Natural killer cell (primary cell): ENCODE data around the gene LRPAP1. TPM values are rescaled to one million over a fixed set of nuclear protein-coding genes. Genes with fewer than 3 reads are reported as not detected.

Experiments
- ATAC-seq, 3 donors: fragments of 150-1000 bp in 2 of 3; fragments of 200-7000 bp in 1 of 3; cut with Tn5 transposase; 1 replicate in 1 of 3; 2 replicates in 2 of 3; pipeline ENCODE4 v1.10.0; 2021; ENCODE audit warnings: mild to moderate bottlenecking in 2 of 3, moderate library complexity in 2 of 3
- DNase-seq, 2 donors: peaks; one replicate each; pipeline versions ENCODE4 v3.0.0 to v3.0.0-alpha.2; 2013 to 2021; ENCODE audit warnings: mixed read lengths in 1 of 2
- H3K27ac ChIP-seq: one replicate; pipeline ENCODE4 v1.5.1; 2013; ENCODE audit warnings: mild to moderate bottlenecking, low read length
- H3K27me3 ChIP-seq: one replicate; pipeline ENCODE4 v1.6.1; 2013; ENCODE audit warnings: low read length; ENCODE audit not compliant: control insufficient read depth, insufficient read depth
- H3K36me3 ChIP-seq: one replicate; pipeline ENCODE4 v1.6.1; 2013; ENCODE audit warnings: low read length; ENCODE audit not compliant: control insufficient read depth, insufficient read depth
- H3K4me1 ChIP-seq: one replicate; pipeline ENCODE4 v1.6.1; 2013; ENCODE audit warnings: low read length; ENCODE audit not compliant: control insufficient read depth, insufficient read depth
- H3K4me3 ChIP-seq: one replicate; pipeline ENCODE4 v1.5.1; 2013; ENCODE audit warnings: low read length
- H3K9me3 ChIP-seq: one replicate; pipeline ENCODE4 v1.6.1; 2013; ENCODE audit warnings: low read length; ENCODE audit not compliant: control insufficient read depth, insufficient read depth
- H3K27ac Mint-ChIP-seq, 2 donors: one replicate each; pipeline ENCODE4 v1.8.0; 2022; ENCODE audit warnings: mild to moderate bottlenecking in 2 of 2, mixed read lengths in 2 of 2, moderate library complexity in 1 of 2
- H3K27me3 Mint-ChIP-seq, 2 donors: one replicate each; pipeline ENCODE4 v1.8.0; 2022; ENCODE audit warnings: low read depth in 2 of 2, mixed read lengths in 2 of 2
- H3K36me3 Mint-ChIP-seq: one replicate; pipeline ENCODE4 v1.8.0; 2022; ENCODE audit warnings: mixed read lengths
- H3K4me1 Mint-ChIP-seq, 2 donors: one replicate each; pipeline ENCODE4 v1.8.0; 2022; ENCODE audit warnings: mixed read lengths in 2 of 2
- H3K4me3 Mint-ChIP-seq: one replicate; pipeline ENCODE4 v1.8.0; 2022; ENCODE audit warnings: mild to moderate bottlenecking, moderate library complexity, mixed read lengths
- H3K9me3 Mint-ChIP-seq, 2 donors: one replicate each; pipeline ENCODE4 v1.8.0; 2022; ENCODE audit warnings: mixed read lengths in 2 of 2
- CTCF ChIP-seq: fragments of 200-600 bp; IDR thresholded peaks from one replicate; pipeline ENCODE4 v1.8.0; 2022; ENCODE audit warnings: antibody characterized with exemption
- WGBS: methylation state at CpG from one replicate; pipeline ENCODE4 v1.1.7; 2013; ENCODE audit warnings: missing lambda C conversion rate; ENCODE audit not compliant: insufficient coverage; 5-methylcytosine and 5-hydroxymethylcytosine counted together
- intact Hi-C: fragments of 100-400 bp; cut with micrococcal nuclease; formaldehyde crosslinking; loops from one replicate; pipeline ENCODE4 v1.14.2; 2022
- total RNA-seq, 4 donors: library from RNA; stranded (reverse); fragments of 120-200 nt in 1 of 4; gene quantifications; one replicate each; pipeline versions ENCODE4 v1.2.3 to v1.2.4, GENCODE V29; 2013 to 2022

Gene LRPAP1
- total RNA-seq, 3 donors from 2014 or later (not counting 1 experiment from before 2014, with no cell fraction given), result 85.4 to 93.4 (median 87.3) TPM

DNA sequence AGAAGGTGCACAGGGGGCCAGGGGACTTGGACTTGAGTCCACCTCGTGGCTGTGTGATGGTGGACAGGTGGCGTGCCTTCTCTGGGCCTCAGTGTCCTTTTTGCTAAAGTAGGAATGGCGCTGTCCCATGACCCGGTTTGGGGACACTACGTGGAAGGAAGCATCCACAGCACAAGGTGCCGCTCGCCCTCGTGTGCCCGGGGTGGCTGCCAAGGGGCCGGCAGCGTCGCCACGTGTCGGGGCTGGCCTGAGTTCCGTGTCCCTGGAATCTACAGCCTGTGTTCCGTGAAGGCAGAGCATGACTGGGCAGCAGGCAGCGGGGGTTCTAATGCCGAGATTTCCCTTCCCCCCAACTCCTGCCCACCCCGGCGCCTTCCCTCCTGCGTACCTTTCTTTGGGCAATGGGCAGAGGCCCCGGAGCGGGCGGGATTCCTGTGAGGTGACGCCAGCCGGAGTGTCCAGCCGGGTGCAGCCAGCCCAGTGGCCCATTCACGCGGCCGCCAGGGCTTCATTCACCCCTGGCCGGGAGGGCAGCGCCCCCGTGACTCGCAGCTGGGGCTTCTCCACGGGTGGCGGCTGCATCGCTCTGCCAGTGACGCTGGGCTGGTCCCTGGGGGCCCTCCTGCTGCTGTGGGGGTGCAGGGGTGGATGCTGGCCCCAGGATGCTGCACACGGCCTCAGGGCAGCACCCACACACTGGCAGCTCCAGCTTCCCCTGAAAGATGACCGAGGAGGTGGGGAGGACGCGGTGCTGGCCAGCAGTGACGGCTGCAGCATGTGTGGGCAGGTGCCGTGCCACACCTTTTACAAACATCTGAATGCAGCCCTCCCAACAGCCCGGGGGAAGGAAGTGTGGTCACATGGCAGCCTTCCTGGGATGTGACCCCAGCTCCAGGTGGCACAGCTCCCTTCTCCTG lies 47.9 kb downstream of the LRPAP1 start:
- Histone ChIP-seq H3K36me3 (no peaks in the 10 kb centered on the region), H3K27me3 (no peaks in the 10 kb centered on the region), H3K9me3 (no peaks in the 10 kb centered on the region), H3K4me1 (peaks cover 72% of the 10 kb centered on the region), H3K27ac (peak overlapping the region; percentile 48), H3K4me3 (peak overlapping the region; percentile 29)
- no peak for TF ChIP-seq CTCF
- 47% methylated on average over 45 of the region's 45 CpGs for WGBS
- Mint-ChIP-seq H3K27ac (peak overlapping the region in 1 of 2 donors; percentile 79), H3K4me1 (peaks cover 29 to 52% of the 10 kb centered on the region in 2 donors), H3K36me3 (no peaks in the 10 kb centered on the region), H3K9me3 (no peaks in the 10 kb centered on the region), H3K4me3 (peak overlapping the region; percentile 93), H3K27me3 (peaks cover 0 to 3% of the 10 kb centered on the region in 2 donors)
- intact Hi-C loops, result no loop called here
- ATAC-seq (peak in 1 of 3 donors; percentile 10), DNase-seq (no peak)

GRCh38 chr4:3483471-3483921 lies 48.7 kb downstream of the LRPAP1 start:
- 67% methylated on average over 23 of the region's 23 CpGs for WGBS
- DNase-seq (no peak), ATAC-seq (no peak)
- H3K4me3 ChIP-seq, result no peak overlapping the region
- H3K27me3 Mint-ChIP-seq, result peaks cover 0 to 3% of the 10 kb centered on the region in 2 donors
- H3K4me1 Mint-ChIP-seq, result peaks cover 22 to 44% of the 10 kb centered on the region in 2 donors
- H3K36me3 ChIP-seq, result no peaks in the 10 kb centered on the region
- peak overlapping the region; percentile 48 for H3K27ac ChIP-seq
- no peaks in the 10 kb centered on the region for H3K36me3 Mint-ChIP-seq
- TF ChIP-seq CTCF, result no peak
- no peak overlapping the region for H3K4me3 Mint-ChIP-seq
- no peaks in the 10 kb centered on the region for H3K9me3 Mint-ChIP-seq
- H3K27me3 ChIP-seq, result no peaks in the 10 kb centered on the region
- intact Hi-C loops, result no loop called here
- no peaks in the 10 kb centered on the region for H3K9me3 ChIP-seq
- H3K4me1 ChIP-seq, result peaks cover 64% of the 10 kb centered on the region
- no peak overlapping the region for H3K27ac Mint-ChIP-seq

DNA sequence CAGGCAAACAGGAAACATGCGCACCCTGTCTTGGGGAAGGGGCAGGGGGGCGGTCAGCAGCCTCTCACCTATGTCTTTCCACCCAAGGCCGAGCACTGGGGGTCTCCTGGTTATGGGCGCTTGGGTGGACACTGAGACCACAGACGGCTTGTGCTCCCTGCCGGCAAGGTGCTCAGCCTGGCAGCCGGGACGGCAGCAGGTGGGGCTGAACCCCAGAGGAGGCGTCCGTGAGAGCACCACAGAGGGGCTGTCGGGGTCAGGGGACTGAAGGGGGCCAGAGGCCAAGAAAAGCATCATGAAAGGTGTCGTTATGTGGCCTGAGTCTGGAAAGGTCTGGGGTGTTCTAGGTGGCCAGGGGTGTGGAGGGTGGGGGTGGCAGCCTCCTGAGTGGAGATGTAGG lies 49.5 kb downstream of the LRPAP1 start:
- no peaks in the 10 kb centered on the region for H3K27me3 ChIP-seq

More for the DNA sequence above, 49.5 kb downstream of the LRPAP1 start:
- no peak overlapping the region for H3K4me3 ChIP-seq
- no peak overlapping the region for H3K4me3 Mint-ChIP-seq
- ATAC-seq (no peak), DNase-seq (no peak)
- H3K27me3 Mint-ChIP-seq, result peaks cover 0 to 3% of the 10 kb centered on the region in 2 donors
- no peak overlapping the region for H3K27ac ChIP-seq
- TF ChIP-seq CTCF, result no peak
- intact Hi-C loops, result no loop called here
- no peak overlapping the region for H3K27ac Mint-ChIP-seq
- H3K9me3 Mint-ChIP-seq, result no peaks in the 10 kb centered on the region
- peaks cover 56% of the 10 kb centered on the region for H3K4me1 ChIP-seq
- no peaks in the 10 kb centered on the region for H3K36me3 Mint-ChIP-seq
- H3K36me3 ChIP-seq, result no peaks in the 10 kb centered on the region
- WGBS, result 90% methylated on average over 12 of the region's 12 CpGs
- no peaks in the 10 kb centered on the region for H3K9me3 ChIP-seq
- peaks cover 17 to 40% of the 10 kb centered on the region in 2 donors for H3K4me1 Mint-ChIP-seq
